Naive thymus-derived CD8-positive, alpha-beta T cell (primary cell): ENCODE data around the gene TASOR2. TPM values are rescaled to one million over a fixed set of nuclear protein-coding genes. Genes with fewer than 3 reads are reported as not detected.
A peak's percentile ranks its signal among the peaks of the same experiment; 100 is the strongest.

Experiments used
- ATAC-seq, 2 donors: fragments of 150-1000 bp; cut with Tn5 transposase in 1 of 2; sonication (Bioruptor Pico), chemical (Tn5 transposase) in 1 of 2; 1 replicate in 1 of 2; 2 replicates in 1 of 2; pipeline ENCODE4 v1.10.0; 2021; ENCODE audit warnings: mild to moderate bottlenecking in 2 of 2, moderate library complexity in 2 of 2
- POLR2A ChIA-PET: fragments of 350-600 bp; sonication (Branson Sonifier 250); formaldehyde crosslinking; loops from one replicate; lab custom pipeline; 2021; ENCODE audit warnings: antibody characterized with exemption; lab: Charles Lee
- DNase-seq, 10 donors: peaks; one replicate each; pipeline versions ENCODE4 v3.0.0 to v3.0.0-alpha.2; 2020 to 2022
- H3K27ac Mint-ChIP-seq, 10 donors: one replicate each; pipeline ENCODE4 v1.8.0; 2020 to 2022; ENCODE audit warnings: mild to moderate bottlenecking in 10 of 10, mixed read lengths in 10 of 10, moderate library complexity in 4 of 10, inconsistent platforms in 1 of 10
- H3K27me3 Mint-ChIP-seq, 5 donors: one replicate each; pipeline ENCODE4 v1.8.0; 2021 to 2022; ENCODE audit warnings: mixed read lengths in 5 of 5
- H3K36me3 Mint-ChIP-seq, 3 donors: one replicate each; pipeline ENCODE4 v1.8.0; 2020 to 2022; ENCODE audit warnings: mixed read lengths in 3 of 3, mild to moderate bottlenecking in 2 of 3, inconsistent platforms in 1 of 3
- H3K4me1 Mint-ChIP-seq, 4 donors: one replicate each; pipeline ENCODE4 v1.8.0; 2021 to 2022; ENCODE audit warnings: mixed read lengths in 4 of 4
- H3K4me3 Mint-ChIP-seq, 10 donors: one replicate each; pipeline ENCODE4 v1.8.0; 2020 to 2022; ENCODE audit warnings: mild to moderate bottlenecking in 10 of 10, mixed read lengths in 10 of 10, moderate library complexity in 6 of 10, inconsistent platforms in 1 of 10
- H3K9me3 Mint-ChIP-seq, 9 donors: one replicate each; pipeline ENCODE4 v1.8.0; 2020 to 2022; ENCODE audit warnings: mixed read lengths in 9 of 9, mild to moderate bottlenecking in 3 of 9, inconsistent platforms in 1 of 9, moderate library complexity in 1 of 9
- polyA plus RNA-seq, 3 donors: library from polyadenylated mRNA; unstranded; fragments of 300-500 nt; fragmentation: Illumina TruSeq; gene quantifications; one replicate each; pipeline ENCODE4 v1.2.3, GENCODE V29; 2021
- total RNA-seq, 8 experiments: library from RNA in 2 of 8; stranded (reverse) in 2 of 8; gene quantifications; one replicate each; pipeline ENCODE4 v1.2.3 and lab custom pipeline; 2021 to 2026

Gene TASOR2
- total and polyA plus RNA-seq, 5 experiments from 2014 or later: 14.1 to 81.6 (median 17.3) TPM

GRCh38 chr10:5731559-5731958 lies 46.9 kb downstream of the TASOR2 start:
- ATAC-seq (no peak), DNase-seq (no peak)
- Mint-ChIP-seq H3K36me3 (peaks cover 6 to 87% (median 32%) of the 10 kb centered on the region in 3 donors), H3K4me3 (no peak overlapping the region), H3K4me1 (peaks cover 0 to 9% (median 9%) of the 10 kb centered on the region in 4 donors), H3K27ac (peak overlapping the region in 7 of 10 donors; percentile 6 to 61 (median 11)), H3K27me3 (no peaks in the 10 kb centered on the region), H3K9me3 (no peaks in the 10 kb centered on the region)
- POLR2A ChIA-PET: no interaction called here

GRCh38 chr10:5732141-5732540 lies 47.5 kb downstream of the TASOR2 start:
- ATAC-seq (no peak), DNase-seq (no peak)
- Mint-ChIP-seq H3K27ac (peak overlapping the region in 5 of 10 donors; percentile 6 to 61 (median 12)), H3K4me1 (peaks cover 0 to 14% (median 11%) of the 10 kb centered on the region in 4 donors), H3K4me3 (no peak overlapping the region), H3K36me3 (peaks cover 6 to 87% (median 31%) of the 10 kb centered on the region in 3 donors), H3K27me3 (no peaks in the 10 kb centered on the region), H3K9me3 (no peaks in the 10 kb centered on the region)
- POLR2A ChIA-PET: no interaction called here

Other genes starting within 250 kb of the TASOR2 start
- gene CALML5, start 185.3 kb upstream of the TASOR2 start, total RNA-seq: not detected
- gene CALML5, start 185.3 kb upstream of the TASOR2 start, polyA plus RNA-seq: not detected
- not detected for gene CALML3, start 159.9 kb upstream of the TASOR2 start, total RNA-seq
- not detected for gene CALML3, start 159.9 kb upstream of the TASOR2 start, polyA plus RNA-seq
- gene ASB13, start 18.2 kb upstream of the TASOR2 start, total RNA-seq: 10 to 100 TPM; 11.5 to 18.5 TPM
- gene ASB13, start 18.2 kb upstream of the TASOR2 start, polyA plus RNA-seq: 10 to 100 TPM; 12.5 to 23.9 (median 23.1) TPM
- 100 to 1,000 TPM; 122 to 130 TPM for gene GDI2, start 128.6 kb downstream of the TASOR2 start, total RNA-seq
- gene GDI2, start 128.6 kb downstream of the TASOR2 start, polyA plus RNA-seq: 100 to 1,000 TPM; 145 to 171 (median 157) TPM
- gene ANKRD16, start 205.1 kb downstream of the TASOR2 start, total RNA-seq: 1 to 10 TPM; 8.4 to 9.2 TPM
- gene ANKRD16, start 205.1 kb downstream of the TASOR2 start, polyA plus RNA-seq: 1 to 10 TPM; 3.0 to 5.9 (median 5.8) TPM
- gene FBH1, start 205.4 kb downstream of the TASOR2 start, total RNA-seq: 10 to 100 TPM; 89.1 to 94.1 TPM
- gene FBH1, start 205.4 kb downstream of the TASOR2 start, polyA plus RNA-seq: 10 to 100 TPM; 48.4 to 76.5 (median 50.5) TPM